CD4-positive, alpha-beta T cell treated with Interleukin-4 for 1 hour (primary cell): ENCODE data around the gene RNF149.
"Not testable (repeated sequence)": the region's sequence is repeated elsewhere in the genome, so short reads cannot be mapped to it uniquely, and the experiment has no call there.

Source experiments
- DNase-seq, 2 donors: peaks; one replicate each; pipeline ENCODE4 v3.0.0-alpha.2; 2020 to 2022

RNF149 gene

GRCh38 chr2:101253013-101253702, 55.3 kb downstream of the RNF149 start:
- DNase-seq = peak; percentile 83 to 84

- peak; percentile 99 for DNase-seq
Observed at GRCh38 chr2:101252408-101253012, 56.0 kb downstream of the RNF149 start, which contains the start of gene CNOT11. CNOT11 (plus strand) TSS chr2:101252886; CDS start chr2:101252965, 79 bp downstream.

- DNase-seq = peak; percentile 38 to 55
Observed at GRCh38 chr2:101251844-101252407, 56.6 kb downstream of the RNF149 start.

- DNase-seq = not testable (repeated sequence)
Observed at GRCh38 chr2:101251246-101251781, 57.2 kb downstream of the RNF149 start.

GRCh38 chr2:101249826-101250225, 58.7 kb downstream of the RNF149 start:
- no peak for DNase-seq

- not testable (repeated sequence) for DNase-seq
Observed at GRCh38 chr2:101248756-101249155, 59.7 kb downstream of the RNF149 start.

GRCh38 chr2:101245468-101245867, 63.0 kb downstream of the RNF149 start:
- DNase-seq = not testable (repeated sequence)

GRCh38 chr2:101244899-101245298, 63.6 kb downstream of the RNF149 start:
- not testable (repeated sequence) for DNase-seq

- not testable (repeated sequence) for DNase-seq
Observed at GRCh38 chr2:101244373-101244772, 64.1 kb downstream of the RNF149 start.

- DNase-seq = no peak
Observed at GRCh38 chr2:101241158-101241557, 67.3 kb downstream of the RNF149 start.

- peak in 1 of 2 donors; percentile 48 for DNase-seq
Observed at GRCh38 chr2:101240694-101241093, 67.8 kb downstream of the RNF149 start.

GRCh38 chr2:101239760-101240118, 68.8 kb downstream of the RNF149 start:
- DNase-seq = not testable (repeated sequence)

GRCh38 chr2:101238930-101239759, 69.4 kb downstream of the RNF149 start:
- DNase-seq = no peak

- not testable (repeated sequence) for DNase-seq
Observed at GRCh38 chr2:101237944-101238343, 70.6 kb downstream of the RNF149 start.

- DNase-seq = not testable (repeated sequence)
Observed at GRCh38 chr2:101235956-101236355, 72.5 kb downstream of the RNF149 start.

- no peak for DNase-seq
Observed at GRCh38 chr2:101234169-101234938, 74.1 kb downstream of the RNF149 start.

GRCh38 chr2:101232770-101233169, 75.7 kb downstream of the RNF149 start:
- no peak for DNase-seq

GRCh38 chr2:101231937-101232730, 76.4 kb downstream of the RNF149 start:
- no peak for DNase-seq

GRCh38 chr2:101231240-101231639, 77.3 kb downstream of the RNF149 start:
- no peak for DNase-seq

GRCh38 chr2:101230541-101231001, 77.9 kb downstream of the RNF149 start:
- DNase-seq = no peak
